IMR-90 (cell line): ENCODE results near the gene DNM3. TPM values are rescaled to one million over a fixed set of nuclear protein-coding genes. Genes with fewer than 3 reads are reported as not detected.

Experiments used
- ATAC-seq: fragments of 200-7000 bp; cut with Tn5 transposase; 2 replicates; pipeline ENCODE4 v1.9.1; 2020; ENCODE audit warnings: low read depth, mild to moderate bottlenecking, moderate library complexity
- BruUV-seq: library from RNA; stranded (reverse); fragments of 400-500 nt; replicated peaks from 2 replicates; lab custom pipeline; 2021; lab: Mats Ljungman, UMichigan
- CTCF ChIA-PET: fragments of 300-600 bp; formaldehyde crosslinking; extraction: SDS; loops from one replicate; lab custom pipeline; 2021; ENCODE audit warnings: antibody characterized with exemption; lab: Yijun Ruan, JAX
- POLR2A ChIA-PET: fragments of 300-600 bp; sonication (Branson Sonifier 250); formaldehyde crosslinking; loops from one replicate; lab custom pipeline; 2022; ENCODE audit warnings: antibody characterized with exemption; ENCODE audit not compliant: unreplicated experiment; lab: Charles Lee
- DNase-seq: peaks from one replicate; pipeline ENCODE4 v3.0.0; 2013
- H2AFZ ChIP-seq: replicated peaks from 2 replicates; pipeline ENCODE3; 2013; ENCODE audit warnings: low read length, mild to moderate bottlenecking; ENCODE audit not compliant: poor library complexity
- H2AK5ac ChIP-seq: 2 replicates; pipeline ENCODE4 v1.6.1; 2013; ENCODE audit warnings: low read depth, low read length, inconsistent platforms
- H2AK9ac ChIP-seq: replicated peaks from 2 replicates; pipeline ENCODE3; 2013; ENCODE audit warnings: mild to moderate bottlenecking, low read depth, low read length, moderate library complexity; ENCODE audit not compliant: poor library complexity
- H2BK120ac ChIP-seq: 2 replicates; pipeline ENCODE4 v1.6.1; 2013; ENCODE audit warnings: low read depth, low read length, inconsistent platforms
- H2BK15ac ChIP-seq: 3 replicates; pipeline ENCODE4 v1.6.1; 2013; ENCODE audit warnings: low read depth, low read length, inconsistent platforms
- H2BK20ac ChIP-seq: 2 replicates; pipeline ENCODE4 v1.6.1; 2013; ENCODE audit warnings: low read depth, mild to moderate bottlenecking, inconsistent platforms, low read length, moderate library complexity
- H2BK5ac ChIP-seq: 2 replicates; pipeline ENCODE4 v1.6.1; 2013; ENCODE audit warnings: mild to moderate bottlenecking, low read depth, low read length, inconsistent platforms; ENCODE audit not compliant: poor library complexity, severe bottlenecking
- H3K14ac ChIP-seq: replicated peaks from 2 replicates; pipeline ENCODE4 v1.6.1; 2013; ENCODE audit warnings: low read depth, low read length, inconsistent platforms
- H3K18ac ChIP-seq: 2 replicates; pipeline ENCODE4 v1.6.1; 2013; ENCODE audit warnings: low read depth, low read length, control low read depth
- H3K23ac ChIP-seq: 2 replicates; pipeline ENCODE4 v1.6.1; 2013; ENCODE audit warnings: low read depth, low read length, inconsistent platforms
- H3K27ac ChIP-seq: 2 replicates; pipeline ENCODE4 v1.5.1; 2013; ENCODE audit warnings: mild to moderate bottlenecking, control low read depth, low read length; ENCODE audit not compliant: insufficient read depth
- H3K27me3 ChIP-seq: 2 replicates; pipeline ENCODE4 v1.6.1; 2013; ENCODE audit warnings: low read length; ENCODE audit not compliant: control insufficient read depth, insufficient read depth
- H3K36me3 ChIP-seq: 2 replicates; pipeline ENCODE4 v1.6.1; 2013; ENCODE audit warnings: low read length, mixed read lengths; ENCODE audit not compliant: control insufficient read depth, insufficient read depth
- H3K4ac ChIP-seq: 2 replicates; pipeline ENCODE4 v1.6.1; 2013; ENCODE audit warnings: low read depth, low read length, inconsistent platforms
- H3K4me1 ChIP-seq: 2 replicates; pipeline ENCODE4 v1.6.1; 2013; ENCODE audit warnings: low read length, mixed read lengths; ENCODE audit not compliant: control insufficient read depth, insufficient read depth
- H3K4me2 ChIP-seq: 2 replicates; pipeline ENCODE4 v1.6.1; 2013; ENCODE audit warnings: low read depth, mild to moderate bottlenecking, control low read depth, low read length, moderate library complexity
- H3K4me3 ChIP-seq: 2 replicates; pipeline ENCODE4 v1.5.1; 2013; ENCODE audit warnings: low read depth, mild to moderate bottlenecking, control low read depth, low read length, moderate library complexity; ENCODE audit not compliant: insufficient read depth
- H3K56ac ChIP-seq: 2 replicates; pipeline ENCODE4 v1.6.1; 2013; ENCODE audit warnings: low read length, inconsistent platforms; ENCODE audit not compliant: insufficient read depth; ENCODE audit errors: extremely low read depth
- H3K79me1 ChIP-seq, 2 experiments: 2 replicates each; pipeline ENCODE4 v1.6.1; 2013; ENCODE audit warnings: low read length in 2 of 2, inconsistent platforms in 1 of 2, low read depth in 1 of 2
- H3K9ac ChIP-seq: 2 replicates; pipeline ENCODE4 v1.6.1; 2013; ENCODE audit warnings: low read depth, low read length, control low read depth
- H3K9me1 ChIP-seq: 2 replicates; pipeline ENCODE4 v1.6.1; 2013; ENCODE audit warnings: low read length, inconsistent platforms; ENCODE audit not compliant: insufficient read depth
- H3K9me3 ChIP-seq: 2 replicates; pipeline ENCODE4 v1.6.1; 2013; ENCODE audit warnings: low read length; ENCODE audit not compliant: control insufficient read depth, insufficient read depth
- H4K20me1 ChIP-seq: 2 replicates; pipeline ENCODE4 v1.6.1; 2013; ENCODE audit warnings: low read length, inconsistent platforms; ENCODE audit not compliant: insufficient read depth
- H4K5ac ChIP-seq: 2 replicates; pipeline ENCODE4 v1.6.1; 2013; ENCODE audit warnings: mild to moderate bottlenecking, low read depth, low read length, control low read depth
- H4K8ac ChIP-seq, 2 experiments: 2 replicates each; pipeline ENCODE4 v1.6.1; 2013; ENCODE audit warnings: low read depth in 2 of 2, low read length in 2 of 2, control low read depth in 1 of 2, inconsistent platforms in 1 of 2
- H4K91ac ChIP-seq: 2 replicates; pipeline ENCODE4 v1.6.1; 2013; ENCODE audit warnings: low read depth, low read length, inconsistent platforms; ENCODE audit not compliant: insufficient read depth
- CEBPB ChIP-seq: IDR thresholded peaks from 2 replicates; pipeline ENCODE4 v1.6.1; 2012; ENCODE audit warnings: low read depth, low read length, improper control_type of control experiment
- MAZ ChIP-seq: IDR thresholded peaks from 2 replicates; pipeline ENCODE4 v1.6.1; 2012; ENCODE audit warnings: low read depth, mild to moderate bottlenecking, low read length, improper control_type of control experiment, moderate library complexity, borderline replicate concordance
- WGBS, 2 experiments: methylation state at CpG; one replicate each; pipeline versions ENCODE4 v1.1.5 to v1.1.7; 2013; ENCODE audit warnings: missing lambda C conversion rate in 2 of 2; ENCODE audit not compliant: insufficient read length in 1 of 2; ENCODE audit errors: extremely low coverage in 2 of 2; 5-methylcytosine and 5-hydroxymethylcytosine counted together
- dilution Hi-C: fragments of 300-500 bp; cut with HindIII; formaldehyde crosslinking; loops from one replicate; pipeline ENCODE4 v1.14.3; 2018; ENCODE audit warnings: low sequenced_read_pairs; ENCODE audit not compliant: unreplicated experiment
- in situ Hi-C: fragments of 300-500 bp; cut with MboI; formaldehyde crosslinking; loops from 3 replicates; pipeline ENCODE4 v1.14.3; 2019; ENCODE audit warnings: low sequenced_read_pairs, inconsistent platforms, mixed read lengths
- intact Hi-C: fragments of 100-400 bp; cut with micrococcal nuclease; formaldehyde crosslinking; loops from 2 replicates; pipeline ENCODE4 v1.10.0; 2022
- polyA plus RNA-seq, 3 experiments: library from polyadenylated mRNA; depleted of rRNA; stranded (reverse); fragments of >200 nt; gene quantifications; 2 replicates each; pipeline ENCODE4 v1.2.3, GENCODE V29; 2012; ENCODE audit warnings: low replicate concordance in 1 of 3
- total RNA-seq: library from RNA; depleted of rRNA; stranded (reverse); fragments of >200 nt; gene quantifications from 2 replicates; pipeline ENCODE4 v1.2.3, GENCODE V29; 2012

Gene DNM3
- total and polyA plus RNA-seq, 2 of the 4 experiments (the other 2 are of a cell fraction) = 0.36 TPM

- CTCF ChIA-PET = no interaction called here
- no CpG with 5 or more reads among the region's 5 CpGs for WGBS, 2 experiments
- Histone ChIP-seq H4K91ac (peak overlapping the region; percentile 4; the same call in 1 of the 2 replicates), H2BK120ac (peak overlapping the region; percentile 22), H3K9me3 (no peaks in the 10 kb centered on the region), H3K9me1 (peaks cover 4% of the 10 kb centered on the region; the same call in 1 of the 2 replicates), H3K79me1 (no peaks in the 10 kb centered on the region), H3K27ac (peak overlapping the region; percentile 57), H3K36me3 (no peaks in the 10 kb centered on the region), H4K8ac (peak overlapping the region; percentile 14 to 32; a peak in 1 of 4 replicates), H3K4me2 (peak overlapping the region; percentile 56), H3K4me1 (peaks cover 10% of the 10 kb centered on the region), H3K56ac (no peak overlapping the region), H3K14ac (peak overlapping the region; percentile 8; the same call in 1 of the 2 replicates), H2BK5ac (peak overlapping the region; percentile 39), H2BK15ac (peak overlapping the region; percentile 16; the same call in 1 of the 3 replicates), H3K9ac (no peak overlapping the region), H2BK20ac (peak overlapping the region; percentile 28; the same call in 1 of the 2 replicates), H2AFZ (no peak overlapping the region), H3K27me3 (no peaks in the 10 kb centered on the region), H4K20me1 (no peaks in the 10 kb centered on the region; the same call in 1 of the 2 replicates), H3K23ac (peak overlapping the region; percentile 28), H3K18ac (peak overlapping the region; percentile 97), H2AK9ac (no peak overlapping the region), H2AK5ac (peak overlapping the region; percentile 37; the same call in 1 of the 2 replicates), H3K4ac (peak overlapping the region; percentile 69), H4K5ac (no peak overlapping the region), H3K4me3 (no peak overlapping the region)
- ATAC-seq (no peak), DNase-seq (no peak)
- POLR2A ChIA-PET = interaction anchor here (1.0 kb wide), 1 partner anchor 14 kb away, joined by 3 read pairs; no protein-coding TSS in a partner anchor
- dilution Hi-C loops = no loop called here
- in situ Hi-C loops = no loop called here
- intact Hi-C loops = loop anchor here (1.0 to 2.0 kb wide), 3 partner anchors 23 to 213 kb away; no protein-coding TSS in a partner anchor
- TF ChIP-seq MAZ = no peak
- TF ChIP-seq CEBPB = 0 out of 2 replicates have a peak, but pooled peaks have one; percentile 7
- BruUV-seq = no TSS peak
Observed at GRCh38 chr1:172357753-172358385, 516.6 kb downstream of the DNM3 start.
